GM10266 (cell line): Measurements from ENCODE around the gene CTSL.

Source experiments
- DNase-seq: peaks from one replicate; pipeline ENCODE4 v3.0.0; 2012; ENCODE audit errors: extremely low spot score
- CTCF ChIP-seq: IDR thresholded peaks from 2 replicates; pipeline ENCODE4 v1.5.1; 2012; ENCODE audit warnings: mild to moderate bottlenecking, low read depth; ENCODE audit not compliant: control insufficient read depth, insufficient read depth; ENCODE audit errors: missing control alignments

CTSL gene

GRCh38 chr9:87713988-87714330 lies 12.0 kb upstream of the CTSL start:
- DNase-seq, result no peak
- no peak for TF ChIP-seq CTCF

- TF ChIP-seq CTCF, result no peak
- no peak for DNase-seq
These were observed 11.1 kb upstream of the CTSL start for GRCh38 chr9:87714819-87715218.

GRCh38 chr9:87716141-87716540 lies 9.8 kb upstream of the CTSL start:
- no peak for DNase-seq
- TF ChIP-seq CTCF, result no peak

GRCh38 chr9:87717456-87717855 lies 8.5 kb upstream of the CTSL start:
- no peak for TF ChIP-seq CTCF
- no peak for DNase-seq

- no peak for DNase-seq
- TF ChIP-seq CTCF, result no peak
These were observed 7.7 kb upstream of the CTSL start for GRCh38 chr9:87718231-87718630.

GRCh38 chr9:87718852-87719612 lies 6.9 kb upstream of the CTSL start:
- no peak for TF ChIP-seq CTCF
- DNase-seq, result no peak

GRCh38 chr9:87720173-87720572 lies 5.7 kb upstream of the CTSL start:
- DNase-seq, result no peak
- no peak for TF ChIP-seq CTCF
